Gastrocnemius medialis (tissue), 4 donors: ENCODE measurements around the gene OR10J4. TPM values are rescaled to one million over a fixed set of nuclear protein-coding genes. Genes with fewer than 3 reads are reported as not detected.

Experiments
- ATAC-seq, 2 donors: fragments of 150-250 bp; one replicate each; pipeline ENCODE4 v1.9.1; 2016
- DNase-seq, 2 donors: peaks; one replicate each; pipeline ENCODE4 v3.0.0-alpha.2; 2019
- H3K27ac ChIP-seq, 4 donors: fragments of 200-600 bp; sonication (generic); 1 replicate in 1 of 4; 2 replicates in 3 of 4; pipeline ENCODE4 v1.5.1; 2016 to 2018; ENCODE audit warnings: mild to moderate bottlenecking in 2 of 4, moderate library complexity in 1 of 4
- H3K27me3 ChIP-seq, 3 donors: fragments of 200-600 bp; sonication (generic) in 2 of 3; 1 replicate in 1 of 3; 2 replicates in 2 of 3; pipeline versions ENCODE4 v1.5.1 to v1.6.0; 2016 to 2019; ENCODE audit warnings: mild to moderate bottlenecking in 1 of 3, moderate library complexity in 1 of 3
- H3K36me3 ChIP-seq, 2 donors: fragments of 200-600 bp; sonication (generic) in 1 of 2; one replicate each; pipeline ENCODE4 v1.5.1; 2017 to 2018
- H3K4me1 ChIP-seq, 2 donors: fragments of 200-600 bp; sonication (generic) in 1 of 2; one replicate each; pipeline ENCODE4 v1.5.1; 2016 to 2017; ENCODE audit warnings: mild to moderate bottlenecking in 2 of 2
- H3K4me3 ChIP-seq, 4 donors: fragments of 200-600 bp; sonication (generic) in 3 of 4; 1 replicate in 1 of 4; 2 replicates in 3 of 4; pipeline ENCODE4 v1.5.1; 2016 to 2019; ENCODE audit warnings: mild to moderate bottlenecking in 2 of 4
- H3K9me3 ChIP-seq, 3 donors: fragments of 200-600 bp; sonication (generic) in 2 of 3; 1 replicate in 1 of 3; 2 replicates in 2 of 3; pipeline ENCODE4 v1.5.1; 2016 to 2019
- POLR2A ChIP-seq, 2 donors: fragments of 450-650 bp; IDR thresholded peaks; one replicate each; pipeline ENCODE4 v1.6.1; 2017; ENCODE audit warnings: antibody characterized with exemption in 2 of 2, mild to moderate bottlenecking in 2 of 2, moderate library complexity in 2 of 2
- in situ Hi-C, 4 donors: fragments of 200-750 bp; cut with MboI; loops; one replicate each; pipeline versions ENCODE4 v1.15.0 to v1.8.0; 2017; ENCODE audit warnings: low sequenced_read_pairs in 4 of 4
- intact Hi-C: fragments of 100-400 bp; cut with DNase I; formaldehyde crosslinking; loops from one replicate; pipeline ENCODE4 v1.15.1; 2023; ENCODE audit warnings: low total_unique reads
- total RNA-seq, 4 donors: library from RNA; depleted of rRNA; stranded (reverse); fragments of >200 nt; gene quantifications; one replicate each; pipeline versions ENCODE4 v1.1.0 to v1.2.3, GENCODE V29; 2016
- TF ChIP-seq, protein P1 (sequence below), 5 experiments: fragments of 450-650 bp in 3 of 5; fragments of 200-600 bp in 2 of 5; sonication (generic) in 2 of 5; IDR thresholded peaks in 4 of 5; conservative IDR thresholded peaks in 1 of 5; 1 replicate in 4 of 5; 2 replicates in 1 of 5; pipeline ENCODE4 v1.5.1; 2016 to 2019; ENCODE audit warnings: antibody characterized with exemption in 5 of 5, mild to moderate bottlenecking in 3 of 5, moderate library complexity in 3 of 5

Gene OR10J4
- total RNA-seq, 4 donors from 2014 or later: not detected

DNA sequence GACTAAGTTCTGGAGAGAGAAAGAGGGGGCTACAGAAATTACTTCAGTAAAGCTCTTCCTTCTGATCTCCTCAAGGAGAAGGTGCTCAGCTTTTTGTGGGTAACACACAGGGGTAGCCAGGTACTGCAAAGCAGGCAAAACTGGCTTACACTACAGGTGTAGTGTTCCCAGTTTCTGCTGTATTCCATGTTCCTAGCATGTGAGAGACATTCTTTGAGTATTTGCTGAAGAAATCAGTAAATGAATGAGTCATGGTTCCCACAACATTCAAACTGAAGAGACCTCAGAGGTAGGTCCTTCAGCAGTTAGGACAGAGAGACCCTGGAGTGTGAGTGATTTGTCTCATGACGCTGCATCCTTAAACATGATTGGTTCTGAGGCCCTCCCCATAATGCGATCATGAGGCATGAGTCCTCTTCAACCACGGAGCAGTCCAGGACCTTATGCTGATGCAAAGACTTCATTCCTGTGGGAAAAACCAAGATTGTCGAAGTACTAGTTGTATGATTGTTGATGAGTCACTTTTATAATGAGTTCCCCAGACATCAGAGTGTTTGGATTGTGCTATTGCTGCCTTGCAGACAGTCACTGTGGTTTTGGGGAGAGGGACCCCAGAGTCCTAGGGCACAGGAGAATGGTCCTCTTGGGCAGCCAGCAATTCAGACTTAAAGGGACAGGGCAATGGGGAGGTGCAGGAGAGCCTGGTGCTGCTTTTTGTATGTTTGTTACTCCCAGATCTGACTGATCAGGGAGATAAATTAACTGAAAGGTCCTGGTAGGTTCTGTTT lies 2.7 kb upstream of the OR10J4 start:
- Histone ChIP-seq H3K27me3 (no peaks in the 10 kb centered on the region), H3K4me3 (no peak overlapping the region), H3K36me3 (no peaks in the 10 kb centered on the region), H3K4me1 (no peaks in the 10 kb centered on the region), H3K27ac (no peak overlapping the region), H3K9me3 (no peaks in the 10 kb centered on the region)
- intact Hi-C loops (no loop called here), in situ Hi-C loops (no loop called here)
- DNase-seq (no peak), ATAC-seq (no peak)
- TF ChIP-seq, protein P1, sequence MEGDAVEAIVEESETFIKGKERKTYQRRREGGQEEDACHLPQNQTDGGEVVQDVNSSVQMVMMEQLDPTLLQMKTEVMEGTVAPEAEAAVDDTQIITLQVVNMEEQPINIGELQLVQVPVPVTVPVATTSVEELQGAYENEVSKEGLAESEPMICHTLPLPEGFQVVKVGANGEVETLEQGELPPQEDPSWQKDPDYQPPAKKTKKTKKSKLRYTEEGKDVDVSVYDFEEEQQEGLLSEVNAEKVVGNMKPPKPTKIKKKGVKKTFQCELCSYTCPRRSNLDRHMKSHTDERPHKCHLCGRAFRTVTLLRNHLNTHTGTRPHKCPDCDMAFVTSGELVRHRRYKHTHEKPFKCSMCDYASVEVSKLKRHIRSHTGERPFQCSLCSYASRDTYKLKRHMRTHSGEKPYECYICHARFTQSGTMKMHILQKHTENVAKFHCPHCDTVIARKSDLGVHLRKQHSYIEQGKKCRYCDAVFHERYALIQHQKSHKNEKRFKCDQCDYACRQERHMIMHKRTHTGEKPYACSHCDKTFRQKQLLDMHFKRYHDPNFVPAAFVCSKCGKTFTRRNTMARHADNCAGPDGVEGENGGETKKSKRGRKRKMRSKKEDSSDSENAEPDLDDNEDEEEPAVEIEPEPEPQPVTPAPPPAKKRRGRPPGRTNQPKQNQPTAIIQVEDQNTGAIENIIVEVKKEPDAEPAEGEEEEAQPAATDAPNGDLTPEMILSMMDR (IDR thresholded peaks at IDR 0.05 in 4 of 5, conservative IDR thresholded peaks at IDR 0.05 in 1 of 5): no peak
- no peak for TF ChIP-seq POLR2A (IDR thresholded peaks at IDR 0.05)

DNA sequence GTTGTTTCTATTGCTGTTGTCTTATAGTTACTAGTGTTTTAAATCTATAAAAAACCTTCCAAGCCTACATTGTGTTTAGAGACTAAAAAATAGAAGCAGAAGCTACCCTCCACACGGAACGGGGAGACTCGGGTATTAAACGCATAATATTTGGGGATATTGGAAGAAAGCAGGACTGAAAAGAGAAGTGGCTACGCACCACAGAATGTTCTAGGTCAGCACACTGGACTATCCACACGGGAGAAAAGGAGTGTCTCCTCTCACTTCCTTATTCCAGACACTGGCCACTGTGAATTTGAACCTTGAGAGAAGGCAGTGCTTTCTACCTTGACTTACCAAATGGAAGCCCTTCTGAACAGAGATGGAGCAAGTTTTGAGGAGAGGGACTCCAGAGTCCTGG lies 1.0 kb upstream of the OR10J4 start:
- Histone ChIP-seq H3K27ac (no peak overlapping the region), H3K9me3 (no peaks in the 10 kb centered on the region), H3K4me3 (no peak overlapping the region), H3K4me1 (no peaks in the 10 kb centered on the region), H3K36me3 (no peaks in the 10 kb centered on the region), H3K27me3 (no peaks in the 10 kb centered on the region)
- ATAC-seq (no peak), DNase-seq (no peak)
- in situ Hi-C loops: no loop called here
- TF ChIP-seq, protein P1 (IDR thresholded peaks at IDR 0.05 in 4 of 5, conservative IDR thresholded peaks at IDR 0.05 in 1 of 5): no peak
- TF ChIP-seq POLR2A (IDR thresholded peaks at IDR 0.05): no peak
- intact Hi-C loops: no loop called here

DNA sequence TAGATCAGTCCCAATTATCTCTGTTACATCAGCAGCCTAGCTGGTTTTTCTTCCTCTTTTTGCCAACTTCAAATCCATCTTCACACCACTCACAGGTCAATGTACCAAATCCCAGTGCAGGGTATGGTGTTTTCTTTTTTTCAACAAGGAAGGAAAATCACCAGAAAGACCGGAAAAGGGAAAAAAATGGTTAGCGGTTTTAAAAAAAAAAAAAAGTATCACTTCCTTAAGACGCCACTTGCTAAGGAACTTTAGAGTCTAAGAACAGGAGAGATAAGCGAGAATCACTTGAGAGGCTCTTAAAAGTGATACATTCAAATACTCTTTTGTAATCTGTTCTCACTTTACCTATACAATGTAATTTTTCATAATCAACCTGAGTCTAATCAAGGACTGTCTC lies 4.5 kb downstream of the OR10J4 start:
- Histone ChIP-seq H3K36me3 (no peaks in the 10 kb centered on the region), H3K4me3 (no peak overlapping the region), H3K27me3 (no peaks in the 10 kb centered on the region), H3K9me3 (no peaks in the 10 kb centered on the region), H3K4me1 (no peaks in the 10 kb centered on the region), H3K27ac (no peak overlapping the region)
- no peak for TF ChIP-seq POLR2A (IDR thresholded peaks at IDR 0.05)
- TF ChIP-seq, protein P1 (IDR thresholded peaks at IDR 0.05 in 4 of 5, conservative IDR thresholded peaks at IDR 0.05 in 1 of 5): no peak
- in situ Hi-C loops: no loop called here
- intact Hi-C loops: no loop called here
- no peak for DNase-seq
- no peak for ATAC-seq

DNA sequence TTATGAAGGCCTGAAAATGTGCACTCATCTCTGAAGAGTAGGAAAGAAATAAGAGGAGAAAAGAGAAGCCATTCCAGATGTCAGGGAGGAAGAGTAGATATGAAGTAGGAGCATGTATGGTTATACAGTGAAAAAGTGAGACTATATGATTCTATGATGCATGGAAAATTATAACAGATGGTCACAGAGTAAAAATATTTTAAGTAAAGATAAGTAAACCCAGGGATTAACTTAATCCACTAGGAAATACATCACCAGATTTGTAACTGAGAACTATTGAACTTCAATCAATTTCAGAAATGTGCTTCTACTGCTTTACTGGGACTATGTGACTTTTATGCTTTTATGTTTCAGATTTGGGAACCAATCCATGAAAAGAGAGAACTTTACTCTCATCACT lies 7.4 kb downstream of the OR10J4 start, which contains the start of gene OR10J1:
OR10J1 (plus strand) TSS at position 301 of the 400 bp plus-strand sequence; CDS start at position 371, 70 bp downstream.
- no peak for DNase-seq
- H3K27ac ChIP-seq: no peak within 1 kb of the TSS
- no peaks in the 10 kb centered on the region for H3K27me3 ChIP-seq
- in situ Hi-C loops: no loop called here
- no peak for TF ChIP-seq POLR2A (IDR thresholded peaks at IDR 0.05)
- TF ChIP-seq, protein P1 (IDR thresholded peaks at IDR 0.05 in 4 of 5, conservative IDR thresholded peaks at IDR 0.05 in 1 of 5): no peak
- no peaks in the 10 kb centered on the region for H3K36me3 ChIP-seq
- no peaks in the 10 kb centered on the region for H3K9me3 ChIP-seq
- ATAC-seq: no peak
- no peak within 1 kb of the TSS for H3K4me3 ChIP-seq
- intact Hi-C loops: no loop called here
- no peaks in the 10 kb centered on the region for H3K4me1 ChIP-seq
